T-helper 2 cell treated with Interferon-gamma antibody and Interleukin-4, amounts not matched to agents 100 ng/mL and 5 ng/mL, for 36 hours (primary cell): Measurements from ENCODE around the gene ERC2. TPM values are rescaled to one million over a fixed set of nuclear protein-coding genes. Genes with fewer than 3 reads are reported as not detected.

ENCODE experiments used
- intact Hi-C: fragments of 100-400 bp; cut with micrococcal nuclease; formaldehyde crosslinking; loops from one replicate; pipeline ENCODE4 v1.15.1; 2023
- total RNA-seq: library from RNA; stranded (reverse); gene quantifications from 2 replicates; pipeline ENCODE4 v1.2.3, GENCODE V29; 2022

Gene ERC2
- total RNA-seq, 1 donor from 2014 or later, result 0.20 TPM

- intact Hi-C loops, result no loop called here
Observed at GRCh38 chr3:55756976-55757375, 711.3 kb downstream of the ERC2 start.

GRCh38 chr3:55755516-55756205 lies 712.6 kb downstream of the ERC2 start:
- intact Hi-C loops, result no loop called here

- intact Hi-C loops, result no loop called here
Observed at GRCh38 chr3:55752911-55753310, 715.4 kb downstream of the ERC2 start.

DNA sequence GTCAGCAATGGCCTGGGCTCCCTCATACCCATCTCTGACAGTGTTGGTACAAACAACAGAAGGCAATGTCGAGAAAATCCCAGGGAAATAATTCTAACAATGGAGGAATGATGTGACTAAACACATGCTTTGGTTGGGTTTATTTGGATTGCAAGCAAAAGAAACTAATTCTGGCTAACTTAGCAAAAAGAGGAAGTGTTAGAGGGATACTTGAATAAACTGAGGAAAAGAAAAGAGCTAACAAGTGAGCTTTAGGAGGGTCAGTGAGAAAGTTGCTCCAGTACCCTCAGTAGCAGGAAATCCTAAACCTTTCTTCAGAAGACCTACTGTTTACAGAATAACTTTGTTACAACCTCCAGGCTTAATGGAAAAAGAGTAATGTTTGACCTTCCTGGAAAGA lies 716.5 kb downstream of the ERC2 start:
- intact Hi-C loops, result no loop called here

DNA sequence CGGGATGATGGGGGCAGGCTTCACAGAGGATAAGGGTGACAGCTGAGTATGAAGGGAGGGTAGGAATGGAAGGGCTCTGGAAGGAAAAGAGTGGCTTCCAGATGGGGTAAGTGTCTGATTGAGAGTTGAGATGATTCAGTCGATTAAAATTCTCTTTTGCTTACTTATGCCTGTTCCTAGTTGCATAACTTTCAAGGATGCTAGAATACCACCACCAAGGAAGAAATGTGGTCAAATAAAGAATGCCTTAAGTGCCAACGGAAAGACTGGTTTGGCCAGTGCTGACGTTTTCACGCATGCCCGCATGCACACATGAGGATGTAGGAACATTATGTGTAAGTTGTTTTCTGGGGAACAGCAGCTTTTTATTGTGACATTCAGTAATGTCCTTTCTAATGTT lies 717.7 kb downstream of the ERC2 start:
- intact Hi-C loops, result no loop called here

DNA sequence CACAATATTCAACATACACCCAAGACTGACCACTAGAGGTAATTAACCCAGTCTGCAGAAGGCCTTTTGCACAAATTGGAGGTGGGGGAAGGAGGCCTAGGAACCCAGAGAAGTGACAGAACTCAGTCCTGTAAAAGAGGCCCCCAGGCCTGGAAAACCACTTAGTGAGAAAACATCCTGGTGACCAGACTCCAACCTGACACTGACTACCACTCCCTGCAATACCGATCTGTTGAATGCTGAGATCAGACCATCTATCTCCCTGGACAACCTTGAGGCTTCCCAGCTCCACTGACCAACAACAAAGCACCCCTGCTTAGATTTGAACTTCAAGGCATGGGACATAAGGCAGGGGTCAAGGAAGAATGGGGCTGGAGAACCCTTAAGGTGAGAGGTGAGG lies 719.2 kb downstream of the ERC2 start:
- intact Hi-C loops, result no loop called here

DNA sequence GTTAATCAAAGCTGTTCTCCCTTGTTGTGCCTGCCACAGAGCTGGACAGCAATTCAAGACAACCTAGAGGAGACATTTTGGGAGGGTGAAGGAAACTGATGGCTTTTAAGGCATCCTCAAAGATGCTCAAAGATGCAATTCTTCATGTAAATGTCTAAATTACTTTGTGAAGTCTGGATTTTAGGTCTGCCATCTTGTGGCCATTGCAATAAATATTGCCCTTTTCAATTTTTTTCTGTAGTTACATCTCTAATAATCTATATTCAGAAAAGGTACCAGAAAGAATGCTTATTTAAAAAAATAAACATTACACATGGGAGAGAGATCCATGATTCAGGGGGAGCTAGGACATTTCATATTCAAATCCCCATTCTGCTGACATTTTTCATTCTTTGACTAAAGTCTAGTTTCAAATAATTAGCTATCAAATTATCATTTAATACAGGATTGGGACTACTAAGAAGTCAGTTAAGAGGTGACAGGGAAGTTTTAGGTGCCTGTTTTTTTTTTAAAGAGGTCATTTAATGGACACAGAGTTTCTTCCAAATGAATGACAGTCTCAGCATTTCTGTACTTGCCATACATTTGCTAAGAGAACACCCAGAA lies 721.4 kb downstream of the ERC2 start:
- intact Hi-C loops, result no loop called here

- intact Hi-C loops, result no loop called here
Observed at GRCh38 chr3:55742832-55743136, 725.5 kb downstream of the ERC2 start.

- intact Hi-C loops, result no loop called here
Observed at GRCh38 chr3:55742022-55742831, 726.0 kb downstream of the ERC2 start.

- intact Hi-C loops, result no loop called here
Observed at GRCh38 chr3:55737186-55737585, 731.1 kb downstream of the ERC2 start.

DNA sequence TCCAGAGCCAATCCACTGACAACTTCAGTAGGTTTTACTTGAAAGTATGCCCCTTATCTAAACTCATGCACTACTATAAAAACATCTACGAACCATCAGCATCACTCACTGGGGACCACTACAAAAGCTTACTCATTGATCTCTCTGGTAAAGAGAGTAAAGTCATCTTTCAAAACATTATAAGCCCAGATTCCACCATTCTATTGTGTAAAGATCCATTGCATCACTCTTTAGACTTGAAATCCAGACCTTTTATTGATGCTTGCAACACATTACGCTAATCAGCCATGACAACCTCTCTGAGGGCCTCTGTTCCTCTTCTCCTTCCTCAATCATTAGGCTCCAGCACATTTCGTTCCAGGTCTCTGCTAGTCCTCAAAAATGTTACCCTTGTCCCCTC lies 732.3 kb downstream of the ERC2 start:
- intact Hi-C loops, result no loop called here

GRCh38 chr3:55731741-55732140 lies 736.5 kb downstream of the ERC2 start:
- intact Hi-C loops, result no loop called here

GRCh38 chr3:55729546-55729945 lies 738.7 kb downstream of the ERC2 start:
- intact Hi-C loops, result no loop called here

GRCh38 chr3:55728461-55729100 lies 739.7 kb downstream of the ERC2 start:
- intact Hi-C loops, result no loop called here

DNA sequence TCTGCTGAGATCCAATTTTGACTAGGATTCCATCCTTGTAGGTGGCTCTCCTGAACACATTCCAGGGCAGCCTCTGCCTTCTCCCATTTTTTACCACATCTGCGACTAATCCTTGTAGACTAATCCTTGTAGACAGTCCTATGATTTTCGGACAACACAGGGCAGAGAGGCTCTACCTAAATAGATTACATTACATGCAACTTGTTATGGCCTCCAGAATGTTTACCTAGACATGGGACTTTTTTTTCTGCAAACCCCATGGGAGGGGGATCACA lies 741.8 kb downstream of the ERC2 start:
- intact Hi-C loops, result no loop called here

GRCh38 chr3:55725681-55726500 lies 742.4 kb downstream of the ERC2 start:
- intact Hi-C loops, result no loop called here

- intact Hi-C loops, result no loop called here
Observed at GRCh38 chr3:55724821-55725220, 743.4 kb downstream of the ERC2 start.

DNA sequence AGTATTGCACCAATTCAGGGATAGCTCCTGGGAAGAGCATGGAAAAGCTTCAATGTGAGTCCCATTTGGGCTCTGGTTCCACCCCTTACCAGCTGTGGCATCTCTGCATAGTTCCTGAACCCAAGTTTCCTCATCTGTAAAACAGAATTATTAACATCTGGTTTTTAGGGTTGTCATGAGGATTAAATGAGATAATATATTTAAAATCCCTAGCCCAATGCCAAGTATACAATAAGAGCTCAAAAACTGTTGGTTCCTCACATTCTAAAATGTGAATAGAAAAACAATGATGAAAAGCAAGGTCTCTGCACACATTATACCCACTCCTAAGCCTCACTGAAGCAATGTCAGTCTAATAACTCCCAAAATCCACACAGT lies 743.9 kb downstream of the ERC2 start:
- intact Hi-C loops, result no loop called here

GRCh38 chr3:55723653-55724406 lies 744.4 kb downstream of the ERC2 start:
- intact Hi-C loops, result no loop called here

GRCh38 chr3:55721716-55722484 lies 746.4 kb downstream of the ERC2 start:
- intact Hi-C loops, result no loop called here
